Osteoblast (primary cell): Measurements from ENCODE around the gene TMEM120A. TPM values are rescaled to one million over a fixed set of nuclear protein-coding genes. Genes with fewer than 3 reads are reported as not detected.
"Not testable (repeated sequence)": the region's sequence is repeated elsewhere in the genome, so short reads cannot be mapped to it uniquely, and the experiment has no call there.

Experiments used
- DNase-seq: peaks from one replicate; pipeline ENCODE4 v3.0.0; 2011; ENCODE audit warnings: low spot score, mixed read lengths; ENCODE audit not compliant: insufficient read length; ENCODE audit errors: missing footprints
- H2AFZ ChIP-seq: 2 replicates; pipeline ENCODE4 v1.6.0; 2011; ENCODE audit warnings: mild to moderate bottlenecking, low read length
- H3K27ac ChIP-seq: 2 replicates; pipeline ENCODE4 v1.5.1; 2011; ENCODE audit warnings: mild to moderate bottlenecking, low read depth, low read length, moderate library complexity
- H3K27me3 ChIP-seq: 2 replicates; pipeline ENCODE4 v1.6.0; 2012; ENCODE audit warnings: mild to moderate bottlenecking, control low read depth, inconsistent platforms, low read length, moderate library complexity; ENCODE audit not compliant: insufficient read depth
- H3K36me3 ChIP-seq: 2 replicates; pipeline ENCODE4 v1.5.1; 2011; ENCODE audit warnings: mild to moderate bottlenecking, low read length, control low read depth, moderate library complexity; ENCODE audit not compliant: insufficient read depth
- H3K4me1 ChIP-seq: 2 replicates; pipeline ENCODE4 v1.5.1; 2011; ENCODE audit warnings: mild to moderate bottlenecking, low read length, control low read depth, moderate library complexity; ENCODE audit not compliant: insufficient read depth
- H3K4me2 ChIP-seq: 2 replicates; pipeline ENCODE4 v1.6.0; 2011; ENCODE audit warnings: mild to moderate bottlenecking, low read length; ENCODE audit not compliant: insufficient read depth
- H3K4me3 ChIP-seq: fragments of 200-600 bp; sonication (generic); 3 replicates; pipeline ENCODE4 v1.5.1; 2012; ENCODE audit warnings: mild to moderate bottlenecking, low read length, inconsistent platforms; ENCODE audit not compliant: insufficient read depth
- H3K79me2 ChIP-seq: 2 replicates; pipeline ENCODE4 v1.6.0; 2012; ENCODE audit warnings: mild to moderate bottlenecking, low read length, control low read depth, inconsistent platforms; ENCODE audit not compliant: insufficient read depth
- H3K9me3 ChIP-seq: 2 replicates; pipeline ENCODE4 v1.5.1; 2011; ENCODE audit warnings: low read depth, low read length, control low read depth
- H4K20me1 ChIP-seq: 2 replicates; pipeline ENCODE4 v1.6.0; 2012; ENCODE audit warnings: mild to moderate bottlenecking, low read length, control low read depth; ENCODE audit not compliant: insufficient read depth
- total RNA-seq: library from RNA; depleted of rRNA; stranded (reverse); fragments of >200 nt; gene quantifications from 2 replicates; pipeline ENCODE4 v1.2.3, GENCODE V29; 2012
- TF ChIP-seq, protein P1 (sequence below): IDR thresholded peaks from 2 replicates; pipeline ENCODE4 v1.5.1; 2011; ENCODE audit warnings: mild to moderate bottlenecking, low read depth, low read length, moderate library complexity; ENCODE audit errors: extremely low read depth

The TMEM120A gene
- total RNA-seq, 1 donor = 25.3 TPM

DNA sequence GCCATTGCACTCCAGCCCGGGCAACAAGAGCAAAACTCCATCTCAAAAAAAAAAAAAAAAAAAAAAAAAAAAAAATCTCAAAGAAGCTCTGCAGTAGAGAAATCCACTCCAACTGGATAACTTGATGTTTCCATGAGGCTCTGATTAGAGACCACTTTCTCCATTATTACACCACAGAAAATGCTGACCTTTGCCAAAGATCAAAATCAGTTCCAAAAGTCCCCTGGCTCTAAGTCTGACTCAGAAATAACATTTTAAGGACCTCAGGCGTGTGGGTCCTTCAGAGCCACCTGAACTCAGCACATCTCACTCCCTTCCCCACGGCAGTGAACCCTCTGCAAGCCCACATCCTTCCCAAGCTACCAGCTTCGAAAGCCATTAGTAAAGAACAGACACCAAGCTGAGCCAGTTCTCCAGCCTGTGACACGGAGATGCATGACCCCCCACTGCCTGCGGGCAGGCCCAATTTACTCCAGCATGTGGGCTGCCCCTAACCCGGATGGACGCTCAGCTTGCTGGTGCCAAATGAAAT is 13.8 kb upstream of the TMEM120A start:
- H3K9me3 ChIP-seq = no peaks in the 10 kb centered on the region
- no peak for DNase-seq
- no peaks in the 10 kb centered on the region for H3K79me2 ChIP-seq
- no peak overlapping the region for H3K4me3 ChIP-seq
- H3K4me2 ChIP-seq = no peak overlapping the region
- H3K27me3 ChIP-seq = no peaks in the 10 kb centered on the region
- H3K36me3 ChIP-seq = peaks cover 12% of the 10 kb centered on the region
- TF ChIP-seq, protein P1, sequence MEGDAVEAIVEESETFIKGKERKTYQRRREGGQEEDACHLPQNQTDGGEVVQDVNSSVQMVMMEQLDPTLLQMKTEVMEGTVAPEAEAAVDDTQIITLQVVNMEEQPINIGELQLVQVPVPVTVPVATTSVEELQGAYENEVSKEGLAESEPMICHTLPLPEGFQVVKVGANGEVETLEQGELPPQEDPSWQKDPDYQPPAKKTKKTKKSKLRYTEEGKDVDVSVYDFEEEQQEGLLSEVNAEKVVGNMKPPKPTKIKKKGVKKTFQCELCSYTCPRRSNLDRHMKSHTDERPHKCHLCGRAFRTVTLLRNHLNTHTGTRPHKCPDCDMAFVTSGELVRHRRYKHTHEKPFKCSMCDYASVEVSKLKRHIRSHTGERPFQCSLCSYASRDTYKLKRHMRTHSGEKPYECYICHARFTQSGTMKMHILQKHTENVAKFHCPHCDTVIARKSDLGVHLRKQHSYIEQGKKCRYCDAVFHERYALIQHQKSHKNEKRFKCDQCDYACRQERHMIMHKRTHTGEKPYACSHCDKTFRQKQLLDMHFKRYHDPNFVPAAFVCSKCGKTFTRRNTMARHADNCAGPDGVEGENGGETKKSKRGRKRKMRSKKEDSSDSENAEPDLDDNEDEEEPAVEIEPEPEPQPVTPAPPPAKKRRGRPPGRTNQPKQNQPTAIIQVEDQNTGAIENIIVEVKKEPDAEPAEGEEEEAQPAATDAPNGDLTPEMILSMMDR = no peak
- H2AFZ ChIP-seq = no peak overlapping the region
- H3K4me1 ChIP-seq = peaks cover 15% of the 10 kb centered on the region
- no peak overlapping the region for H3K27ac ChIP-seq
- peaks cover 4% of the 10 kb centered on the region for H4K20me1 ChIP-seq

DNA sequence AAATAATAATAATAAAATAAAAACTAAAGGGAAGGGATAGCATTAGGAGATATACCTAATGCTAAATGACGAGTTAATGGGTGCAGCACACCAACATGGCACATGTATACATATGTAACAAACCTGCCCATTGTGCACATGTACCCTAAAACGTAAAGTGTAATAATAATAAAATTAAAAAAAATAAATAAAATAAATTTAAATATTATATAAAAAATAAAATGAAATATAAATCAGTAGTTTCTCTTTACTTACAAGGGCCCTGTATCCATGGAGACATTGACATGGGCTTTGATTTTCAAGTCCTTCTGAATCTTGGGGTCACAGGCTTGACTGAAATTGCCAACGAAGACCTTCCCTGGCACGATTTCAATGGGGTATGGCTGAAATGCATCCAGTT is 10.6 kb upstream of the TMEM120A start:
- not testable (repeated sequence) for H2AFZ ChIP-seq, H3K4me3 ChIP-seq, H3K27ac ChIP-seq, H3K9me3 ChIP-seq, H3K79me2 ChIP-seq, H3K27me3 ChIP-seq, H4K20me1 ChIP-seq, H3K4me2 ChIP-seq
- DNase-seq = peak; percentile 27
- Histone ChIP-seq H3K36me3 (peaks cover 27% of the 10 kb centered on the region), H3K4me1 (peaks cover 14% of the 10 kb centered on the region)

DNA sequence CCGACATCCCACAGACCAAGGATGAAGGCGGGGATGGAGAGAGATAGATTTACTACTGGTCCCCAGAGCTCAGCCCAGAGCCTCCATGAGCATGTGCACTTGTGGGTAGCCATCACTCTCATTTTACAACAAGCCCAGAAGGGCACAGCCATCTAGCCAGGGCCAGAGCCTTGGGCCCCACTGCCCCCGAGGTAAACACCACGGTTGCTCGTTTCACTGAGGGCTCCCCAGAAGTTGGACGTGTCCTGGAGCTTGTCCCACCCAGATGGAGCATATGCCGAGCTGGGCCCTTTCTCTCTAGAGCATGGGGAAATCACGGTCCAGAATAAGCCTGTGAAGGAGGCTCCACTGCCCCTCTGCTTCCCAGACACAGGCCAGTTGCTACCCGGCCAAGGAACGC is 9.0 kb upstream of the TMEM120A start:
- Histone ChIP-seq H3K27ac (no peak overlapping the region), H3K9me3 (no peaks in the 10 kb centered on the region), H2AFZ (no peak overlapping the region), H3K36me3 (peaks cover 27% of the 10 kb centered on the region), H3K27me3 (no peaks in the 10 kb centered on the region), H4K20me1 (peaks cover 5% of the 10 kb centered on the region), H3K4me1 (peaks cover 2% of the 10 kb centered on the region), H3K4me2 (no peak overlapping the region), H3K4me3 (no peak overlapping the region), H3K79me2 (no peaks in the 10 kb centered on the region)
- peak; percentile 18 for DNase-seq
- TF ChIP-seq, protein P1 = no peak

DNA sequence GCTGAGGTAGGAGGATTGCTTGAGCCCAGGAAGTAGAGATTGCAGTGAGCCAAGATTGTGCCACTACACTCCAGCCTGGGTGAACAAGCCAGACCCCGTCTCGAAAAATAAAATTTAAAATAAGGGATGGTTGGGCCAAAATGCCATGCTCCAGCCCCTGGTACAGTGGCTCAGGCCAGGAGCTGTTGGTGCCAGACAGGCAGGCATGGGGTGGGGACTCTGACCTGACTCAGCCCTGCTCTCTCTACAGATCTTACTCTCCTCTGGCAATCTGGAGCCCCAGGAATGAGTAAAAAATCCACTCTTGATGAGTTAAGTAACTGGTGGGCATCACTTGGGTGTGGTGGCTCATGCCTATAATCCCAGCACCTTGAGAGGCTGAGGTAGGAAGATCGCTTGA is 8.4 kb upstream of the TMEM120A start:
- H3K4me1 ChIP-seq = no peaks in the 10 kb centered on the region
- H4K20me1 ChIP-seq = peaks cover 3% of the 10 kb centered on the region
- no peaks in the 10 kb centered on the region for H3K79me2 ChIP-seq
- DNase-seq = no peak
- TF ChIP-seq, protein P1 = no peak
- no peaks in the 10 kb centered on the region for H3K9me3 ChIP-seq
- H3K4me3 ChIP-seq = no peak overlapping the region
- H3K27ac ChIP-seq = no peak overlapping the region
- no peak overlapping the region for H3K4me2 ChIP-seq
- peaks cover 27% of the 10 kb centered on the region for H3K36me3 ChIP-seq
- no peak overlapping the region for H2AFZ ChIP-seq
- no peaks in the 10 kb centered on the region for H3K27me3 ChIP-seq
